ENCODE data around the gene CIART. TPM values are rescaled to one million over a fixed set of nuclear protein-coding genes. Genes with fewer than 3 reads are reported as not detected.

Gene CIART
- total RNA-seq, 6 donors from 2014 or later: 2.7 to 14.7 (median 7.5) TPM

GRCh38 chr1:150332651-150333290 lies 50.4 kb downstream of the CIART start:
- Histone ChIP-seq H3K27ac (no peak overlapping the region), H3K4me3 (no peak overlapping the region), H3K4me1 (no peaks in the 10 kb centered on the region), H3K9me3 (no peaks in the 10 kb centered on the region), H3K36me3 (peaks cover 55 to 99% (median 94%) of the 10 kb centered on the region in 4 donors), H3K27me3 (no peaks in the 10 kb centered on the region)
- ATAC-seq (ENCODE audit: low FRiP score in 2 of 2) (no peak), DNase-seq (no peak)
- 91% methylated on average over 7 of the region's 7 CpGs for WGBS, 2 donors
- no peak for TF ChIP-seq CTCF (IDR thresholded peaks at IDR 0.05)
- TF ChIP-seq EP300 (IDR thresholded peaks at IDR 0.05): no peak
- no peak for TF ChIP-seq POLR2AphosphoS5 (IDR thresholded peaks at IDR 0.05)
- TF ChIP-seq POLR2A (IDR thresholded peaks at IDR 0.05): no peak

Small RNAs within 50 kb of the gene (small RNA-seq; reads per million reads assigned to genes)
- 0 to 1.2 (median 0.25) reads per million in 4 donors for gene RNU2-17P

Other genes with a start within 250 kb of the CIART start
- 10 to 100 TPM; 16.3 to 50.3 (median 30.8) TPM for gene VPS45, start 214.8 kb upstream of the CIART start, total RNA-seq
- 100 to 1,000 TPM in 1 of 6 donors, 10 to 100 TPM in 5; 27.8 to 111 (median 61.9) TPM for gene PLEKHO1, start 132.6 kb upstream of the CIART start, total RNA-seq
- gene ANP32E, start 46.4 kb upstream of the CIART start, total RNA-seq: 10 to 100 TPM in 5 of 6 donors, 1 to 10 TPM in 1; 7.7 to 38.8 (median 27.9) TPM
- gene CA14, start 24.8 kb upstream of the CIART start, total RNA-seq: 1 to 10 TPM in 1 of 6 donors, under 1 TPM in 3, not detected in 2; 0.61 to 1.0 (median 0.63) TPM
- gene APH1A, start 13.5 kb upstream of the CIART start, total RNA-seq: 100 to 1,000 TPM in 3 of 6 donors, 10 to 100 TPM in 3; 71.2 to 169 (median 101) TPM
- 10 to 100 TPM in 1 of 6 donors, 1 to 10 TPM in 3, not detected in 2; 3.3 to 13.8 (median 7.3) TPM for gene C1orf54, start 9.8 kb upstream of the CIART start, total RNA-seq
- 10 to 100 TPM; 24.9 to 51.3 (median 38.3) TPM for gene MRPS21, start 11.3 kb downstream of the CIART start, total RNA-seq
- 100 to 1,000 TPM in 1 of 6 donors, 10 to 100 TPM in 5; 34.5 to 190 (median 57.3) TPM for gene PRPF3, start 39.0 kb downstream of the CIART start, total RNA-seq
- gene RPRD2, start 81.6 kb downstream of the CIART start, total RNA-seq: 10 to 100 TPM; 14.6 to 29.8 (median 26.3) TPM
- 10 to 100 TPM in 4 of 6 donors, 1 to 10 TPM in 2; 7.1 to 24.1 (median 14.2) TPM for gene TARS2, start 204.9 kb downstream of the CIART start, total RNA-seq
- gene ECM1, start 225.6 kb downstream of the CIART start, total RNA-seq: 10 to 100 TPM in 3 of 6 donors, 1 to 10 TPM in 3; 2.2 to 21.1 (median 14.4) TPM
- gene FALEC, start 233.2 kb downstream of the CIART start, total RNA-seq: 1 to 10 TPM in 1 of 6 donors, not detected in 5; 4.2 TPM

Measured in upper lobe of left lung (tissue), 6 donors.